ENCODE results near the gene CAMSAP2.
"Not testable (repeated sequence)": the region's sequence is repeated elsewhere in the genome, so short reads cannot be mapped to it uniquely, and the experiment has no call there.

Gene CAMSAP2

DNA sequence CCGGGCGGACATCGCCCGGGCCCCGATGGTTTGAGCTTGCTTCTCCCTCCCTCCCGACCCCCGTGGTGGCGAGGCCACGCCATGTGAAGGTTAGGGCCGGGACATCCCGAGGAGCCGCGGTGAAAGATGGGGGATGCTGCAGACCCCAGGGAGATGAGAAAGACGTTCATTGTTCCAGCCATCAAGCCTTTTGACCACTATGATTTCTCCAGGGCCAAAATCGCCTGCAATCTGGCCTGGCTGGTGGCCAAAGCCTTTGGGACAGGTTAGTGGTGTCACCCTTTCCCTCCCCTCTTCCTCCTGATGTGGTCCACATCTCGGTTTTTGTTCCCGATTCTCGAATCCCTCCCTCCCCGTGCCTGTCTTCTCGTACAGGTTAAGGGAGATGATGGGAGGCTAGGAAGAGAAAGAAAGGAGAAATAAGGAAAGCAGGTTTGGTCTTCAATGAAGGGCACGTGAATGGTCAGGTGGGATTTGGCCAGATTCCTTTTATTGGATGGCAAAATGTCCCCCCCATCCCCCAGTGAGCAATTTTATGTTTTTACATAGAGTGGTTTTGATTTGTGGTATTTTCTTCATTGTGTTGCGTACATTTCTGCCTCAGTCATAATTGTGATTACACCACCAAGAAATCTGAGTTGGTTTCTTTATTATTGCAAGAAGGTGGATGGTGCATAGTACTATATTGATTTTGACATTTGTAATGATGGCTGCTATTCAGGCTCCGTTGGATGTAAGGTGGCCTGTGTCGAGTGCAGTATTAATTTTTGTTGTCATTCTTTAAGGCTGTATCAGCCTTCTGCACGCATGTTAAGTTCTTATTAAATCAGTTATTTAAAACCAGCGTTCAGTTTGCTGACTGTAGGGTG is 1.2 kb downstream of the CAMSAP2 start:
- DNase-seq = no peak

DNA sequence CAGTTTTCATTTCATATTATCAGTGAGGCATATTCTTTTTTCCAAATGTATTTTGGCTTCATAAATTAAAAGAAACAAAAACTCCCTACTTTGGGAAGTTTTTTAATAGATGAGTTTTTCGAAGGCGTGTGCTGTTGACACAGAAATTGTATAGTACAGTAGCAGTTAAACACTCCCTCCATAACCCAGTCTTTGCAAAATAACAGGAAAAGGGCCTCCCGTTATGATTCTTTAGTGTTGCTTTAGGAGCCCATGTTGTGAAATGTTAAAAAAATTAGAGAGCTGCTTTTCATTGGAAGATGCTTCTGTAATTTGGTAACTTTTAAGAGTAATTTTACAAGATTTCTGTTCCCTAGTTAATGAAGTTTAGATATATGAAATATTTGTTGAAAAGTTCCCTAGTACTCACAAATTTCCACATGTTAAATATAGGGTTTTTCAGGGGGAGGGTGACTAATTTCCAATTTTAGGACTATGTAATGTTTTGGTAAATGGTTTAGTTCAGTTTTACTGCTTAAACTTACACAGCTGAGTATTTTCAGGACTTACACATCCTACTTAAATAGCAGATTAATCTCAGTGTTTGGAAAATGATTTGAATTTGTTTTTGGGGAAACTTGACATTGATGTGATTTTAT is 2.0 kb downstream of the CAMSAP2 start:
- no peak for DNase-seq

DNA sequence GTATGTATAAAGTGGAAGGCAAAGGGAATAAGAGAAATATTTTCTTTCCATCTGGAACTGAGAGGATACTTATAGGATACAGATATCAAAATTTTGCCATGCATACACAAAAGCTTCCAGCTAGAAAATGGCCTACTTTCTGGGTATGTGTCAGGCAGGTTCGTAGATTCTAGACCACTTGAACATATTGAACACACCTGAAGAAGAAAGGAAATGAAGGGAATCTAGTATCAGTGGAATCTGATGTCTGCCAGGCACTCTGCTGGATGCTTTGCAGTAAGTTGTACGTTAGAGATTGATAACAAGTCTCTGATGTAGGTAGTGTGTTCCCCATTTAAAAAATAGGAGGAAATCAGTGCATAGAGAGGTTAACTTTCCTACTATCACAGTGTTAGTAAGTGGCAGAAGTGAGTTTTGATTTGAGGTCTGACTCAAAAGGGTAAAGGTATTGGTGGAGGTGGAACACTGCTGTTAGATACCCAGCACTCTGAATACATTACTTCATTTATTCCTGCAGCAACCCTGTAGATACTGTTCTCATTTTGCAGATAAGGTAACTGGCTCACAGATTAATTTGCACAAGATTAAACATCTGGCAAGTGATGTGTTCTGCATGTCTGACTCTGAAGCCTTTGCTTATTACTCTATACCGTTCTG is 3.0 kb downstream of the CAMSAP2 start:
- DNase-seq = no peak

DNA sequence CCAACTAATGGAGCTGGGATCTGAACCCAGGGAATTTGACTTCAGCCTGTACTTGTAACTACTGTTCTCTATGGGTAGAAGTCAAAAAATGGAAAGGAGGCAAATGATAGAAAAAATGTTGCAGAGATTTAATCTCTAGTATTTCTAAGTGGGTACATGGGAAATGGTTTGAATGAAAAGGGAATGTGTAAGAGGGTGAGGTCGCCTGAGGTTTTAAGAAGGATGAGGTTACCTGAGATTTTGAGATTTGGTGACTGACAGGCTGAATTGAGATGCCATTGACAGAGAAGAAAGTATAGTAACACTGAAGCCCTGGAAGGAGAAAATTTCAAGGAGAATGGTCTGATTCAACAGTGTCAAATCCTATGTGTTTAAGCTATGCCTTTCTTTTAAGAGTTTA is 5.5 kb downstream of the CAMSAP2 start:
- no peak for DNase-seq

DNA sequence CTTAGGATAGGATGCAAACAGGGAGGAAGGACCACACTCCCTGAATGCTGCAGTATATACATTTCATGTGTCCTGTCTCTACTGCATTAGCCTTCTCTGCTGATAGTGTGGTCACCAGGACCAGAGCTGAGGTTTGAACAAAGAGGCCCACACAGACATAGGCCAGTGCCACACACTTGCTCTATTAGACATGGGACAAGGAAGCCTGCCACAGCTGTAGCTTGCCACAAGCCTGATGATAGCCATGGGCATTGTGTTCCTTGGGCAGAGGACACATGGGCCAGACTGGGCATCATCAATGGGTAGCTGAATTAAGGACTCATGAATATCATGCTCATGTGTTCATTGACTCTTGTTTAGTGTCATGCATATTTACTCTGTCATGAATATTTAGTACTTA is 10.4 kb downstream of the CAMSAP2 start:
- no peak for DNase-seq

DNA sequence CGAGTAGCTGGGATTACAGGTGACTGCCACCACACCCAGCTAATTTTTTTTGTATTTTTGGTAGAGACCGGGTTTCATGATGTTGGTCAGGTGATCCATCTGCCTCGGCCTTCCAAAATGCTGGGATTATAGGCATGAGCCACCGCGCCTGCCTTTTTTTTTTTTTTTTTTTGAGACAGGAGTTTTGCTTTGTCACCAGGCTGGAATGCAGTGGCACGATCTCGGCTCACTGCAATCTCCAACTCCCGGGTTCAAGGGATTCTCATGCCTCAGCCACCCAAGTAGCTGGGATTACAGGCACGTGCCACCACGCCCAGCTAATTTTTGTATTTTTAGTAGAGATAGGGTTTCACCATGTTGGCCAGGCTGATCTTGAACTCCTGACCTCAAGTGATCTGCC is 12.1 kb downstream of the CAMSAP2 start:
- not testable (repeated sequence) for DNase-seq

DNA sequence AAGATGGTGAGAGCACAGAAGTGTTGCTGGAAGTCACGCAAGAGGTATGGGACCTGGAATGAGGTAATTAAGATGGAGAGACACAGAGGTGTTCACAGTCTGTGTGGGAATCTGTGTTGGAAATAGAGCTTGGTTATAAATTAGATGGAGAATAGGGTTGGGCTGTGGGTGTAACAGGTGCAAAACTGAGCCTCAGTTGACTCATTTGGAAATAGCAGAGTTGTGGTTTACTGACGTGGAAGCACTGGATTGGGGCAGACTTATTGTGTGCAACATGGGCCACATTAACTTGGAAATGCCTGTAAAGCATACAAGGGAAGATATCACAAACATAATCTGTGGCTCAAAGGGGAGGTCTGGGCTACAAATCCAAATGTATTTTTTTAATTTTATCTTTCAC is 13.0 kb downstream of the CAMSAP2 start:
- DNase-seq = no peak

DNA sequence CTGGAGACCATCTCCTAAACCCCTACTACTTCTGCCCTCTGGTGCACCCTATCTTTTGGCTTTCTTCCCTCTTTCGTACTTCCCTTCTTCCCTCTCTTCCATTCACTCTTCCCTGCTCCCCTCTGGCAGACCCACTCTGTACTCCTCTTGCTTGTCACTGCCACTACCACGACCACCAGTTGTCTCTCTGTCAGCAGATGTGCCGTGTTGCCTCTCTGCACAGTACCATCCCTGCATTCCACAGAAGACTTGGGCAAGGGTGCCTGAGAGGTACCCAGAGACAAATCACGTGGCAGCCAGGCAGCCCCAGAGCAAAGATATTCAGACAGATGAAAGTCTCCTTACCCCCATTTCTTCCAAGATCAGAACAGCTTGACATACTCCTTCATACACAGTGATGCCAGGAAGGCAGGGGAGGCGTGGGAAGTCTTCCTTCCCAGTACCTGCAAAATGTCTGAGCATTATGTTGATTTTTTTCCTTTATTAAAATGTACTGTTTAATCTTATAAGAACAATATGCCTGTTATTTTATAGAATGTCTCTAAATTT is 15.0 kb downstream of the CAMSAP2 start:
- no peak for DNase-seq

DNA sequence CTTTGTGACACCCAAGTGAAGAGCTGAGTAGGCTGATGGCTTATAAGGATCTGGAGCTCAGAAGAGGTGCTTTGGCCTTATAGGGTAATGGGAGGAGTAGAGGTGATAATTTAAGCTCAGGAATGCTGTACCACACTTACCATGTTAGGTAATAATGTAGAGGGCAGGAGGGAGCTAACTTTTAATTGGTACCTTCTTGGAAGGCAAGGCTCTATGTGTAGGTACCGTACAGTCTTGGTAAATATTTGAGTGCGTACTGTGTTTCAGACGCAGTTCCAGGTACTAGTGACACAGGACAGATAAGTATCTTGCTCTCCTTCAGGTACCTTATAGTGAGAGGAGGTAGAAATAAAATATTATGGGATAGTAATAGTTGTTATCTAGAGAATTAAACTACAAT is 16.8 kb downstream of the CAMSAP2 start:
- no peak for DNase-seq

DNA sequence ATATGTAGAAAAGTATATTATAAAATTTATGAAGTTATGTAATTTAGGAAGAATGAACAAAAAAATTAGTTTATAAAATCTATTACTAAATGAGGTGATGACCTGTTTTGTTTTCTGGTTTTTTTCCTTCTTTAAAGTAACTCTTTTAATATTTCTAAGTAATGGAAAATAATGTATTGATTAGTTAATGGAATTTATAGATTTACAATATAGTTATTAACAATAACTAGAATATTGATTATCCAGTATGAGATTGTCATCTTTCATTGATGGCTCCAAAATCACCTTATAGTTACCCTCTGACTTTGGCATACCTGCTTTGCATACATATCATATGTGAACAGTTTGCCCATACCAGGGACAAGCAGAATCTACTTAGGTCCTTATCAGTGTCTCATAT is 23.4 kb downstream of the CAMSAP2 start:
- DNase-seq = no peak

DNA sequence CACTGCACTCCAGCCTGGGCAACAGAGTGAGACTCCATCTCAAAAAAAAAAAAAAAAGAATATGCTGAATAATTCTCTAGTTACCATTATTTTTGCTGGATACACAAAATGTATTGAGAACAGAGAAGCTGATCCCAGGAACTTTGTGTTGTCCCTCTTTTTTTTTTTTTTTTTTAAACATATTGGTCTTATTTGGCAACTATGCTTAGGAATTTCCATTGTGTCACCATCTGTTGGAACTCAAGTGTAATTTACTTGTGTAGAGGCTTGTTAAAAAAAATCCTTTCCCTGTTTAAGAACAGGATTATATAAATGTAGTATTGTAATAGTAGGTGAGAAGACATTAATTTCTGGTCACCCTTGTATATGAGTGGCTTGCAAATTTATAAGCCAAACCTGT is 28.6 kb downstream of the CAMSAP2 start:
- DNase-seq = no peak

DNA sequence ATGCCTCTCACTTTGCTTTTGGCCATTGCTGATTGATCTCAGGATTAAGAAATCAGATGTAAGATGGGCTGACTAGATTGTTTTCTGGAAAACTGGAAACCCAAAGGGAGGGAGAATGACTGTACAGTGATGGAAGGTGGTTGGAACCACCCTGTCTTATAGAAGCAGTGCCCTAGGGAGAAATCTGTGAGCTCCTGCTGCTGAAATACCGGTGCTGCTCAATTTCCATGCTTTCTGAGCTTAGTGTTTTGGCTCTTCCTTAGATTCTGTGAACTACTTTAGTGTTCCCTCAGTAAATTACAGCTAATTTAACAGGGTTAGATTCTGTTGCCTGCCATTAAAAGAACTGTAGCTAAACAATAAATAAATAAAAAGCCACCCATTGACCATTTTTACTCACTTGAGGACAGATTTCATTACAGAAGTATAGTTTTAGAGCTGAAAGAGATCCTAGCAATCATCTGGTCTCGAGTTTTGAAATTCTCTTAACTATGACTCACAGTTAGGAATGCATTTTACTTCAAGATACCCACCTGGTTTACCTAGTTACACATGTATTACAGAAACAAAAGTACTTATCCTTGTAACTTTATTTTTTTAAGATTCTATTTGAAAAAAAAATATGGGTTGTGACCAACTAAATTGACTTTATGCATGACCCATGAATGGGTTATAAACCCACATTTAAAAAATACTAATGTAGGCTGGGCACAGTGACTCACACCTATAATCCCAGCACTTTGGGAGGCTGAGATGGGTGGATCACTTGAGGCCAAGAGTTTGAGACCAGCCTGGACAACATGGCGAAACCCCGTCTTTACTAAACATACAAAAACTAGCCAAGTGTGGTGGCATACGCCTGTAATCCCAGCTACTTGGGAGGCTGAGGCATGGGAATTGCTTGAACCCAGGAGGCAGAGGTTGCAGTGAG is 33.2 kb downstream of the CAMSAP2 start:
- no peak for DNase-seq

DNA sequence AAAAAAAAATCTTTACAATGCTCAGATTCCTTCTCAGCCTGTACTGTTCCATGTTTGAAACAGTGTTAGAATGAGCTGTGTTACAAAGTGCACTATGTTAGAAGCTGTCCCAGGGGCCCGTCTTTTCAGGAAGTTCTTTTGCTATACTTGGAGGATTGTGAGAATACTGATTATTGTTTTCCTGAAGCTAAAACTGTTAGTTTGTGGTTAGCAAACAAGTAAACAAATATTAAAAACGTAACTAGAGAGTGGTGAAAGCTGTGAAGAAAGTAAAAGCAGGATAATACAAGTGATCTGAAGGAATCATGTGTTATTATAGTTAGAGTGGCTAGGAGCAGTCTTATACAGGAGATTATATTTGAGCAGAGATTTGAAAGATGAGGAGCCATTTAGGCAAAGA is 35.6 kb downstream of the CAMSAP2 start:
- no peak for DNase-seq

DNA sequence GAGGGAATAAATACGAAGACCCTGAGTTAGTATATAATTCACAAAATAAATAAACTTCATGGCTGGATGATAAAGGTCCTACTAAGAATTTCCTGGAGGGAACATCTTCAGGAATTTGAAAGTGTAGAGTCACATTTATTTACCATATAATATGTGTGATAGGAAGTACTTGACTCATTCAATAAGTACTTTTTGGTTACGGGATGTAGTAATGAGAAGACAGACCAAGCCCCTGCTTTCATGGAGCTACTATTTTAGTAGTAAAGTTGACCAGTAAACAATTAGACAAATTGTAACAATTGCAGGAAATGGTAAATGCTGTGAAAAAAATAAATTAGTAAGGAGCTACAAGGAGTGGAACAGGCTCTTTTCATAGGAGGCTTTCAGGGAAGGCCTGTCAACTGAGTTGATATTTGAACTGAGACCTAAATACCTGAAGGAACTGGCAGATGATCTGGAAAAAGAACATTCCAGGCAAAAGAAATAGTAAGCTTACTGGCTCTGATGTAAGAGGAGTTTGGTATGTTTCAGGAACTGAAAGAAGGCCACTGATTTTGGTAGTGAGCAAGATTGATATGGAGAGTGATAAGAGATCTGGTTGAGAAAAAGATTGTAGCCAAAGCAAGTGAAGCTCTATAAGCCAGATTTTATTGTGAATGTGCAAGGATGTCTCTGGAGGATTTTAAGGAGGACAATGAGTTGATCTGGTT is 36.2 kb downstream of the CAMSAP2 start:
- DNase-seq = no peak

DNA sequence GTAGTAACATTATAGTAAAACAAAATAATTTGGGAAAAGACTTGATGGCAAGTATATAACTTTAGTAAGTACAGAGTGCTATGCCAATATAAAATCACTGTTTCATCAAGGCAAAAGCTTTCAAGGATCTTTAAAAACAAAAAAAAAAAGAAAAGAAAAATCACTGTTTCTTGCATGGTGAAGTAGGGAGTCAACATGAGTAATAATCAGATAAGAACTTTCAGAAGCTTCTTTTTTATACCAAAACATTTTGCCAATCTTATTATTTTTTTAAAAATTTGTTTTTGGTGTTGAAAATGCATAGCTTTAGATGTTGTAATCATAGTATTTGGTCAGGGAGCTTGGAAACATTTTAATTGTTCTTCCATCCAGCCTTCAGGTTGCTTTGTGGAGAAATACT is 37.2 kb downstream of the CAMSAP2 start:
- DNase-seq = no peak

DNA sequence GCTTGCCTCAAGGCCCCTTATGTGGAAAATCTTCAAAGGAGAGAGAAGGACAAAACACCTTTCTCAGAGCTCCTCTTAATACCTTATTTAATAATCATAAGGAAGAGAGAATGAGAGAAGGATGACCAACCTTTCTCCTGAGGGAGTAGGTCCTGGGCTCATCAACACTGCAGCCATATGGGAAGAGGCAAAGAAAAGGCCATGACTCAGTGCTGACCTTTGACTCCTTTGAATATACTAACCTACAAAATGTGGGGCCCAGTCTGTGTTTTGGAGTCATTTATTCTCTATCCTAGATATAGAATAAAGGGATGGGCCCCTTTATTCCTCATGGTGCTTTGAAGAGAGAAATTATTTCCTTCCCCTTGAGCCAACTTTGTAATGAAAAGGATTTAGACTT is 38.3 kb downstream of the CAMSAP2 start:
- DNase-seq = no peak

DNA sequence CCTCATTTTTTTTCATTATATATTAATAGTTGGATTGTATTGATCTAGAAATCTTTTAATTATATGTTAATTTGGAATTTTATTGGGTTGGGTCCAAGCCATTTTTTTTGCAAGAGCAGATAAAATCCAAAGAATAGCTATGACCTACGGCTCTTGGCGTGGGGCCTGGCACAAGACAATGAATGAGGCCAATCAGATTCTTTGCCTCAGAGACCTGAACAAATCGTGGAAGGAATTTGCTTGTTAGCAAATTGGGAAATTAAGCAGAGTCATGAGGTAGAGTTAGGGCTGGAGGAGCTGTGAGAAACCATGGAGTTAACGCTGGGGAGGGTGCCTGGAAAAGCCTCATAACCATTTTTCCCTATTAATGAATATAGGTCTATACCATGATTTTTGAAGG is 40.1 kb downstream of the CAMSAP2 start:
- no peak for DNase-seq

DNA sequence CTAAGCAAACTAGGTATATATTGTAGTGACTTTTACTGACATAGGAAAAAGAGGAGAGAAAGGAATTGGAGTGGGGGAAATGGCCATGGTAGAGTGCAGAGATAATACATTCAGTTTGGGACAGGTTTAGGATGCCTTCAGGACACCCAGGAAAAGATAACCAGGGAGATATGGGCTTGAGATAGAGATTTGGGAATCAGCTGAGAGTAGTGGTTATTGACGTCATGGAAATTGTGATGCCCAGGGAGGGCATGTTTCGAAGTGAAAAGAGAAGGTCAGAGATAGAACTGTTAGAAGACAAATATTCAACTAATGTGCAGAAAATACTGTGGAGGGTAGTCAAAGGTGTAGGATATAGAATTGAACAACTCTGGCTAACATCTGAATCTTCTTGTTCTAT is 40.6 kb downstream of the CAMSAP2 start:
- no peak for DNase-seq

DNA sequence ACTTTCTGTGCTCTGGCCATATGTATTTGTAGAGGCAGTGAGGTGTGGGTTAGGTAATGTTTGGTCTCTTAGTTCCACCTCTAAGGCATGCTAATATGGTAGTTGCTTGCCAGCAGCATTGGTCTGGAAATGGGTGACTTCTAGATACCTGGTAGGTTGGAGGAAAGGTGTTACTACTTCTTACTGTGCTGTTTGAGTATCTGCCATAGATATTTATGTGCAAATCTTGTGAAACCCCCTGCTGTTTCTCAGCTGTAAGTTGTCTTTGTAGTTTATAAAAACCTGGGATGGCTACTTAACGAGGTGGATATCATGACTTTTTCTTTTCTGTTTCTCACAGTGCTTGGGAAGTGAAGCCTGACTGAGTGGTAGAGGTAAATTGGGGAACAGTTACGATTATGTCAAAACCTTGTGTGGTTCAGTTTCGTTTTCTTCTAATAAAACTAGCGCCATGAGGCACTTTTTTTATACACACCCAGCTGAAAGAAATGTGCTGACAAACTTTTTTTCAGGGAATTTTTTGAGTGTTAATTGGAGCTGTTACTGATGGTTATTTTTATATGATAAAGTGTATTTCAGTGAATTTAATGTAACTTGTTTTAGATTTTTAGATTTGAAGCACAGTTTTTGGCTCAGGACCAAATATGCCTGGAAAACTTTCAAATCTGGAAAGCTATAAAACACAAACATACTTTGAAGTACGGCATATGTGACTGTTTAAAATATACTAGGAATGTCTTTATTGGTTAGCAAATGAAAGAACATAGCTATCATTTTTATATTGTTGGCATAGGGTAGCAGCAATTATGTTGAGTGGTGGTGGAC is 42.1 kb downstream of the CAMSAP2 start:
- no peak for DNase-seq

DNA sequence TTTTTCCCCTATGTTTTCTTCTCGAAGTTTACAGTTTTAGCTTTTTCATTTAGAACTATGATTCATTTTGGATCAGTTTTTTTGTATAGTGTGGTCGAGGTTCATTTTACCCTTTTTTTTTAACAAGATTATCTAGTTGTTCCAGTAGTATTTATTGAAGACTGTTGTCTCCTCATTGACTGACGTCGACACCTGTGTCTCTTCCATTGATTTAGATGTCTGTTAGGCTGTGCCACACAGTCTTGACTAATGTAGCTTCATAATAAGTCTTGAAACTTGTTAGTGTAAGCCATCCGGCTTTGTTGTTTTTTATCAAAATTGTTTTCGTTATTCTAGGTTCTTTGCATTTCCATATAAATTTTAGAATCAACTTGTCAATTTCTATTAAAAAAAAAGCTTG is 45.2 kb downstream of the CAMSAP2 start:
- no peak for DNase-seq

DNA sequence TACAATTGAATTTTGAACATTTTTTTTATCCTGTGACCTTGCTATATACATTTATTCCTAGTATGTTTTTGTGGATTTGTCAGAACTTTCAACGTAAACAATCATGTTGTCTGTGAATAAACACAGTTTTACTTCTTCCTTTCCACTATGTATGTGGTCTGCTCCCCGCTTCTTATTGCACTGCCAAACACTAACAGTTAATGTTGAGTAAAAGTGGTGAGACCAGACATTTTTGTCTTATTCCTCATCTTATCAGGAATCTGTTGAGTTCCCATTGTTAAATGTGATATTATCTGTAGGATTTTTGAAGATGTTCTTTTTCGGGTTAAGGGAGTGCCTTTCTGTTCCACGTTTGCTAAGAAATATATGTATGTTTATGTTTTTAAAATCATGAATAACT is 45.9 kb downstream of the CAMSAP2 start:
- DNase-seq = no peak
